CD14-positive monocyte (primary cell): ENCODE results near the gene CTAG1A. TPM values are rescaled to one million over a fixed set of nuclear protein-coding genes. Genes with fewer than 3 reads are reported as not detected.

Experiments used
- DNase-seq, 3 donors: peaks; one replicate each; pipeline ENCODE4 v3.0.0-alpha.2; 2011 to 2022
- H2AFZ ChIP-seq: 2 replicates; pipeline ENCODE4 v1.6.0; 2012; ENCODE audit warnings: mild to moderate bottlenecking, low read depth, low read length, inconsistent platforms; ENCODE audit not compliant: insufficient read depth, poor library complexity, severe bottlenecking
- H3K27ac ChIP-seq, 2 donors: 1 replicate in 1 of 2; 2 replicates in 1 of 2; pipeline ENCODE4 v1.5.1; 2012 to 2013; ENCODE audit warnings: low read length in 2 of 2, control low read depth in 1 of 2, inconsistent platforms in 1 of 2, low read depth in 1 of 2, mild to moderate bottlenecking in 1 of 2
- H3K27me3 ChIP-seq, 2 donors: one replicate each; pipeline versions ENCODE4 v1.6.0 to v1.6.1; 2011 to 2013; ENCODE audit warnings: low read length in 2 of 2; ENCODE audit not compliant: control insufficient read depth in 2 of 2, insufficient read depth in 2 of 2
- H3K36me3 ChIP-seq, 2 donors: replicated peaks in 1 of 2; 1 replicate in 1 of 2; 2 replicates in 1 of 2; pipeline versions ENCODE4 v1.5.1 to v1.6.1; 2012 to 2013; ENCODE audit warnings: low read length in 2 of 2, control low read depth in 1 of 2, inconsistent platforms in 1 of 2, mild to moderate bottlenecking in 1 of 2; ENCODE audit not compliant: insufficient read depth in 2 of 2, control insufficient read depth in 1 of 2
- H3K4me1 ChIP-seq, 2 donors: 1 replicate in 1 of 2; 2 replicates in 1 of 2; pipeline versions ENCODE4 v1.5.1 to v1.6.1; 2012 to 2013; ENCODE audit warnings: low read length in 2 of 2, control low read depth in 1 of 2, inconsistent platforms in 1 of 2, mild to moderate bottlenecking in 1 of 2, moderate library complexity in 1 of 2; ENCODE audit not compliant: insufficient read depth in 2 of 2, control insufficient read depth in 1 of 2
- H3K4me2 ChIP-seq: replicated peaks from 2 replicates; pipeline ENCODE3; 2012; ENCODE audit warnings: low read length, moderate library complexity, mild to moderate bottlenecking; ENCODE audit not compliant: poor library complexity, severe bottlenecking; ENCODE audit errors: extremely low read depth
- H3K4me3 ChIP-seq, 3 experiments: fragments of 200-600 bp in 1 of 3; sonication (generic) in 1 of 3; replicated peaks in 1 of 3; 1 replicate in 2 of 3; 2 replicates in 1 of 3; pipeline ENCODE4 v1.5.1; 2011 to 2013; ENCODE audit warnings: low read length in 3 of 3, mild to moderate bottlenecking in 3 of 3, control low read depth in 2 of 3, low read depth in 2 of 3, inconsistent platforms in 1 of 3, moderate library complexity in 1 of 3
- H3K79me2 ChIP-seq: 2 replicates; pipeline ENCODE4 v1.6.0; 2012; ENCODE audit warnings: mild to moderate bottlenecking, control low read depth, inconsistent platforms, low read length, moderate library complexity; ENCODE audit not compliant: insufficient read depth
- H3K9ac ChIP-seq: 2 replicates; pipeline ENCODE4 v1.6.0; 2017; ENCODE audit warnings: low read length, mild to moderate bottlenecking; ENCODE audit not compliant: insufficient read depth, poor library complexity, severe bottlenecking
- H3K9me3 ChIP-seq, 2 donors: replicated peaks in 1 of 2; 1 replicate in 1 of 2; 2 replicates in 1 of 2; pipeline versions ENCODE4 v1.5.1 to v1.6.1; 2012 to 2013; ENCODE audit warnings: low read length in 2 of 2, control low read depth in 1 of 2; ENCODE audit not compliant: control insufficient read depth in 1 of 2, insufficient read depth in 1 of 2
- H4K20me1 ChIP-seq: 2 replicates; pipeline ENCODE4 v1.6.0; 2012; ENCODE audit warnings: mild to moderate bottlenecking, low read length, control low read depth, moderate library complexity; ENCODE audit not compliant: insufficient read depth
- H3K27ac Mint-ChIP-seq, 7 donors: one replicate each; pipeline ENCODE4 v1.8.0; 2020; ENCODE audit warnings: mild to moderate bottlenecking in 7 of 7, mixed read lengths in 7 of 7, moderate library complexity in 6 of 7, inconsistent platforms in 2 of 7
- H3K27me3 Mint-ChIP-seq, 3 donors: one replicate each; pipeline ENCODE4 v1.8.0; 2021 to 2022; ENCODE audit warnings: low read depth in 3 of 3, mild to moderate bottlenecking in 3 of 3, mixed read lengths in 3 of 3, moderate library complexity in 3 of 3, inconsistent platforms in 1 of 3
- H3K36me3 Mint-ChIP-seq, 2 donors: one replicate each; pipeline ENCODE4 v1.8.0; 2020; ENCODE audit warnings: mixed read lengths in 2 of 2, inconsistent platforms in 1 of 2, mild to moderate bottlenecking in 1 of 2
- H3K4me1 Mint-ChIP-seq: one replicate; pipeline ENCODE4 v1.8.0; 2020; ENCODE audit warnings: mild to moderate bottlenecking, mixed read lengths
- H3K4me3 Mint-ChIP-seq, 2 donors: one replicate each; pipeline ENCODE4 v1.8.0; 2020; ENCODE audit warnings: mild to moderate bottlenecking in 2 of 2, mixed read lengths in 2 of 2, moderate library complexity in 1 of 2
- H3K9me3 Mint-ChIP-seq, 7 donors: one replicate each; pipeline ENCODE4 v1.8.0; 2020 to 2022; ENCODE audit warnings: mixed read lengths in 7 of 7, mild to moderate bottlenecking in 6 of 7, moderate library complexity in 6 of 7, inconsistent platforms in 2 of 7
- WGBS: methylation state at CpG from one replicate; pipeline ENCODE4 v1.1.5; 2013; ENCODE audit warnings: missing lambda C conversion rate; ENCODE audit not compliant: insufficient coverage; 5-methylcytosine and 5-hydroxymethylcytosine counted together
- intact Hi-C, 2 donors: fragments of 100-400 bp; cut with micrococcal nuclease; formaldehyde crosslinking; loops; one replicate each; pipeline versions ENCODE4 v1.15.0 to v1.15.1; 2023
- polyA plus RNA-seq, 3 donors: library from polyadenylated mRNA; depleted of rRNA in 1 of 3; unstranded in 2 of 3; stranded (reverse) in 1 of 3; fragments of 300-500 nt in 2 of 3; fragments of >200 nt in 1 of 3; fragmentation: Illumina TruSeq in 2 of 3; gene quantifications; 1 replicate in 2 of 3; 2 replicates in 1 of 3; pipeline ENCODE4 v1.2.3, GENCODE V29; 2012 to 2021
- TF ChIP-seq, protein P1 (sequence below): fragments of 200-600 bp; IDR thresholded peaks from one replicate; pipeline ENCODE4 v1.8.0; 2022; ENCODE audit warnings: antibody characterized with exemption, mild to moderate bottlenecking

The CTAG1A gene
- polyA plus RNA-seq, 3 donors = not detected

- H3K36me3 Mint-ChIP-seq = no peaks in the 10 kb centered on the region
- no peak overlapping the region for H3K4me3 Mint-ChIP-seq
- Histone ChIP-seq H3K27ac (no peak overlapping the region), H3K27me3 (no peaks in the 10 kb centered on the region), H3K4me1 (peaks cover 6 to 12% of the 10 kb centered on the region in 2 donors), H3K9ac (no peak overlapping the region), H3K79me2 (no peaks in the 10 kb centered on the region), H3K9me3 (no peaks in the 10 kb centered on the region), H3K4me2 (no peak overlapping the region), H3K36me3 (no peaks in the 10 kb centered on the region), H4K20me1 (no peaks in the 10 kb centered on the region), H2AFZ (no peak overlapping the region), H3K4me3 (no peak overlapping the region)
- no peak overlapping the region for H3K27ac Mint-ChIP-seq
- H3K4me1 Mint-ChIP-seq = peaks cover 24% of the 10 kb centered on the region
- no peak for DNase-seq
- WGBS = no CpG with 5 or more reads among the region's 18 CpGs
- peaks cover 0 to 1% (median 1%) of the 10 kb centered on the region in 3 donors for H3K27me3 Mint-ChIP-seq
- H3K9me3 Mint-ChIP-seq = peaks cover 0 to 8% (median 0%) of the 10 kb centered on the region in 7 donors
- intact Hi-C loops = no loop called here
- TF ChIP-seq, protein P1, sequence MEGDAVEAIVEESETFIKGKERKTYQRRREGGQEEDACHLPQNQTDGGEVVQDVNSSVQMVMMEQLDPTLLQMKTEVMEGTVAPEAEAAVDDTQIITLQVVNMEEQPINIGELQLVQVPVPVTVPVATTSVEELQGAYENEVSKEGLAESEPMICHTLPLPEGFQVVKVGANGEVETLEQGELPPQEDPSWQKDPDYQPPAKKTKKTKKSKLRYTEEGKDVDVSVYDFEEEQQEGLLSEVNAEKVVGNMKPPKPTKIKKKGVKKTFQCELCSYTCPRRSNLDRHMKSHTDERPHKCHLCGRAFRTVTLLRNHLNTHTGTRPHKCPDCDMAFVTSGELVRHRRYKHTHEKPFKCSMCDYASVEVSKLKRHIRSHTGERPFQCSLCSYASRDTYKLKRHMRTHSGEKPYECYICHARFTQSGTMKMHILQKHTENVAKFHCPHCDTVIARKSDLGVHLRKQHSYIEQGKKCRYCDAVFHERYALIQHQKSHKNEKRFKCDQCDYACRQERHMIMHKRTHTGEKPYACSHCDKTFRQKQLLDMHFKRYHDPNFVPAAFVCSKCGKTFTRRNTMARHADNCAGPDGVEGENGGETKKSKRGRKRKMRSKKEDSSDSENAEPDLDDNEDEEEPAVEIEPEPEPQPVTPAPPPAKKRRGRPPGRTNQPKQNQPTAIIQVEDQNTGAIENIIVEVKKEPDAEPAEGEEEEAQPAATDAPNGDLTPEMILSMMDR = no peak
Observed at GRCh38 chrX:154602766-154603437, 18.0 kb downstream of the CTAG1A start.

DNA sequence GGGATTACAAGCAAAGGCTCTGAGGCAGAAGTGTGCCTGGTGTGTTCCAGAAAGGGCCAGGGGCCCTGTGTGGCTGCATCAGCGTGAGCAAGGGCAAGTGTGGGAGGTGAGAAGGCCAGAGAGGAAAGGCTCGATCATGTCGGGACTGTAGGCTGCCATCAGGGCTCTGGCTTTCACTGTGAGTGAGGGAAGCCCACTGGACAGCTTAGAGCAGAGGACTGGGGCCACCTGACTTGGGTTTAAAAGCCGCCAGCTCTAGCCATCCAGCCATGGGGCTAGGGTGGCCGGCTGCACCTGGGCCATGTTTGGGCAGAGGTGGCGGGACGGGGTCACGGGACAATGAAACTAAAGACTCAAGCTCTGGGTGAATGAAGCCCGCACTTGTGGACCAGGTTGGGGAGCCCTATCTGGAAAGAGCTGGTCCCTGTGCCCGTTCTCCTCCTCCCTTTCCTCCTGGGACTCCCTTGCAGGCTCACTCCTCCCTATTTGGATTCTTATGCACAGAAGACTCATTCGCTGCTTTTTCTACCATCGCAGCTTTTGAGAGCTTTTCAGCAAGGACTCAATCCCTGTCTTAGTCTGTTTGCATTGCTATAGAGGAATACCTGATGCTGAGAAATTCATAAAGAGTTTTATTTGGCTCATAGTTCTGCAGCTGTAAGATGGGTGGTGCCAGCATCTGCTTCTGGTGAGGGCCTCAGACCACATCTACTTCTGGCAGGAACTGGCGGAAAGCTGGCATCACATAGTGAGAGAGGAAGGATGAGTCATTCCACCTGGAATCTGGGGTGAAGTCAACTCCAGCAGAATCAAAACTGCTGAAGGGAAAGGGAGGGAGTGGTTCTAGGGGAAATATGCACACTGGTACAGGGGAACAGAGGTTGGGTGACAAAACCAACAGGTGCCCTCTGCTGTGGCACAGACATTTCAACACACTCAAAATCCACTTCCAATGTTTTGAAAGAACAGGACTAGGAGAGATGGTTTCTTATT is 18.8 kb downstream of the CTAG1A start:
- Histone ChIP-seq H3K9me3 (no peaks in the 10 kb centered on the region), H4K20me1 (no peaks in the 10 kb centered on the region), H3K79me2 (no peaks in the 10 kb centered on the region), H3K4me2 (no peak overlapping the region), H3K9ac (no peak overlapping the region), H3K4me1 (peaks cover 6 to 12% of the 10 kb centered on the region in 2 donors), H3K4me3 (no peak overlapping the region), H3K27me3 (no peaks in the 10 kb centered on the region), H2AFZ (no peak overlapping the region), H3K36me3 (no peaks in the 10 kb centered on the region), H3K27ac (no peak overlapping the region)
- DNase-seq = no peak
- no peaks in the 10 kb centered on the region for H3K36me3 Mint-ChIP-seq
- no peak overlapping the region for H3K27ac Mint-ChIP-seq
- 100% methylated on average over 1 of the region's 13 CpGs for WGBS
- H3K4me3 Mint-ChIP-seq = no peak overlapping the region
- H3K9me3 Mint-ChIP-seq = peaks cover 0 to 6% (median 0%) of the 10 kb centered on the region in 7 donors
- intact Hi-C loops = no loop called here
- H3K27me3 Mint-ChIP-seq = peaks cover 0 to 1% (median 1%) of the 10 kb centered on the region in 3 donors
- H3K4me1 Mint-ChIP-seq = peaks cover 24% of the 10 kb centered on the region
- TF ChIP-seq, protein P1 = no peak
